GM12878 (cell line): Measurements from ENCODE around the gene MYOC.

Experiments
- BACH1 ChIP-seq: fragments of 450-650 bp; IDR thresholded peaks from 2 replicates; pipeline ENCODE4 v1.6.1; 2017; ENCODE audit warnings: mild to moderate bottlenecking, borderline replicate concordance
- CTCF ChIP-seq, 3 experiments: IDR thresholded peaks in 2 of 3; conservative IDR thresholded peaks in 1 of 3; 2 replicates each; pipeline ENCODE4 v1.5.1; 2011; ENCODE audit warnings: low read depth in 3 of 3, low read length in 3 of 3, mild to moderate bottlenecking in 3 of 3, control low read depth in 2 of 3, moderate library complexity in 2 of 3, inconsistent platforms in 1 of 3, mixed read lengths in 1 of 3; ENCODE audit not compliant: control insufficient read depth in 2 of 3, insufficient read depth in 1 of 3; ENCODE audit errors: extremely low read depth in 1 of 3
- FOS ChIP-seq: IDR thresholded peaks from 3 replicates; pipeline ENCODE4 v1.6.1; 2011; ENCODE audit warnings: borderline replicate concordance; ENCODE audit not compliant: insufficient read length; ENCODE audit errors: extremely low read depth
- PAX8 ChIP-seq: fragments of 450-650 bp; IDR thresholded peaks from 2 replicates; pipeline ENCODE4 v1.6.1; 2017; ENCODE audit warnings: mild to moderate bottlenecking, moderate library complexity

GRCh38 chr1:171645553-171646248, 6.8 kb downstream of the MYOC start:
- TF ChIP-seq FOS, result no peak
- no peak for TF ChIP-seq PAX8
- no peak for TF ChIP-seq CTCF (IDR thresholded peaks at IDR 0.05 in 2 of 3, conservative IDR thresholded peaks at IDR 0.05 in 1 of 3; ENCODE audit: control insufficient read depth in 2 of 3, extremely low read depth in 1 of 3, insufficient read depth in 1 of 3, low read depth in 3 of 3, low read length in 3 of 3)
- TF ChIP-seq BACH1, result no peak
